WTC11 (cell line): ENCODE results near the gene ABI3. TPM values are rescaled to one million over a fixed set of nuclear protein-coding genes. Genes with fewer than 3 reads are reported as not detected.

Source experiments
- ATAC-seq: fragments of 200-7000 bp; cut with Tn5 transposase; 2 replicates; pipeline ENCODE4 v1.10.0; 2021; ENCODE audit warnings: mild to moderate bottlenecking, moderate library complexity
- Bru-seq: library from RNA; stranded (reverse); fragments of 400-500 nt; gene quantifications from one replicate; lab custom pipeline; 2021; lab: Mats Ljungman, UMichigan
- CTCF ChIA-PET: fragments of 300-600 bp; sonication (Branson Sonifier 250); formaldehyde crosslinking; loops from one replicate; lab custom pipeline; 2021; ENCODE audit warnings: antibody characterized with exemption; lab: Charles Lee
- POLR2A ChIA-PET: fragments of 350-600 bp; sonication (Branson Sonifier 250); formaldehyde crosslinking; loops from one replicate; lab custom pipeline; 2021; ENCODE audit warnings: antibody characterized with exemption; lab: Charles Lee
- DNase-seq: peaks from one replicate; pipeline ENCODE4 v3.0.0; 2021; ENCODE audit warnings: low spot score
- H3K27ac Mint-ChIP-seq: 2 replicates; pipeline ENCODE4 v1.8.0; 2021; ENCODE audit warnings: mixed read lengths
- H3K27me3 Mint-ChIP-seq: 2 replicates; pipeline ENCODE4 v1.8.0; 2021; ENCODE audit warnings: low read depth, mild to moderate bottlenecking, moderate library complexity, mixed read lengths
- H3K36me3 Mint-ChIP-seq: 2 replicates; pipeline ENCODE4 v1.8.0; 2021; ENCODE audit warnings: mixed read lengths
- H3K4me1 Mint-ChIP-seq: 2 replicates; pipeline ENCODE4 v1.8.0; 2022; ENCODE audit warnings: mixed read lengths
- H3K4me3 Mint-ChIP-seq: 2 replicates; pipeline ENCODE4 v1.8.0; 2021; ENCODE audit warnings: mild to moderate bottlenecking, moderate library complexity, mixed read lengths
- H3K9me3 Mint-ChIP-seq: 2 replicates; pipeline ENCODE4 v1.8.0; 2021; ENCODE audit warnings: mixed read lengths
- CREB1 ChIP-seq: sonication (generic); formaldehyde crosslinking; IDR thresholded peaks from 2 replicates; pipeline ENCODE4 v1.8.0; 2023; ENCODE audit warnings: mild to moderate bottlenecking, missing genetic modification reagents
- ELF4 ChIP-seq: sonication (generic); formaldehyde crosslinking; IDR thresholded peaks from 2 replicates; pipeline ENCODE4 v1.8.1; 2022; ENCODE audit warnings: low read depth, mild to moderate bottlenecking, moderate library complexity, missing genetic modification reagents
- EMX1 ChIP-seq: fragments of 250-450 bp; sonication (Bioruptor Pico); IDR thresholded peaks from 2 replicates; pipeline ENCODE4 v1.8.0; 2021; ENCODE audit warnings: mild to moderate bottlenecking
- FOXJ3 ChIP-seq: sonication (generic); formaldehyde crosslinking; IDR thresholded peaks from 2 replicates; pipeline ENCODE4 v1.9.0; 2021; ENCODE audit warnings: missing genetic modification reagents, mild to moderate bottlenecking, borderline replicate concordance
- FOXK1 ChIP-seq: sonication (generic); formaldehyde crosslinking; IDR thresholded peaks from 2 replicates; pipeline ENCODE4 v1.8.0; 2022; ENCODE audit warnings: mild to moderate bottlenecking, moderate library complexity, missing genetic modification reagents
- GTF2I ChIP-seq: fragments of 250-450 bp; sonication (Bioruptor Pico); conservative IDR thresholded peaks from 2 replicates; pipeline ENCODE4 v1.4.0; 2021; ENCODE audit warnings: mild to moderate bottlenecking
- JAZF1 ChIP-seq: fragments of 250-450 bp; sonication (Bioruptor Pico); IDR thresholded peaks from 2 replicates; pipeline ENCODE4 v1.9.0; 2021; ENCODE audit warnings: moderate library complexity, mild to moderate bottlenecking, inconsistent platforms
- MXD4 ChIP-seq: fragments of 250-450 bp; sonication (Bioruptor Pico); IDR thresholded peaks from 2 replicates; pipeline ENCODE4 v1.8.0; 2021; ENCODE audit warnings: mild to moderate bottlenecking, moderate library complexity, borderline replicate concordance
- NFATC4 ChIP-seq: fragments of 250-450 bp; sonication (Bioruptor Pico); IDR thresholded peaks from 2 replicates; pipeline ENCODE4 v1.9.0; 2021; ENCODE audit warnings: mild to moderate bottlenecking
- NFYB ChIP-seq: sonication (generic); formaldehyde crosslinking; conservative IDR thresholded peaks from 2 replicates; pipeline ENCODE4 v1.8.0; 2022; ENCODE audit warnings: low read depth, missing genetic modification reagents
- PRRX2 ChIP-seq: fragments of 250-450 bp; sonication (Bioruptor Pico); IDR thresholded peaks from 2 replicates; pipeline ENCODE4 v1.8.0; 2021; ENCODE audit warnings: mild to moderate bottlenecking
- RELA ChIP-seq: sonication (generic); formaldehyde crosslinking; IDR thresholded peaks from 2 replicates; pipeline ENCODE4 v1.8.1; 2022; ENCODE audit warnings: missing genetic modification reagents, mild to moderate bottlenecking, borderline replicate concordance
- SMAD3 ChIP-seq: sonication (generic); formaldehyde crosslinking; IDR thresholded peaks from 2 replicates; pipeline ENCODE4 v1.8.0; 2022; ENCODE audit warnings: missing genetic modification reagents, mild to moderate bottlenecking, borderline replicate concordance
- TEAD4 ChIP-seq: sonication (generic); formaldehyde crosslinking; IDR thresholded peaks from 2 replicates; pipeline ENCODE4 v1.8.0; 2022; ENCODE audit warnings: mild to moderate bottlenecking, missing genetic modification reagents
- ZNF138 ChIP-seq: sonication (generic); formaldehyde crosslinking; conservative IDR thresholded peaks from 2 replicates; pipeline ENCODE4 v1.8.1; 2022; ENCODE audit warnings: mild to moderate bottlenecking, moderate library complexity, missing genetic modification reagents
- ZNF423 ChIP-seq: fragments of 250-450 bp; sonication (Bioruptor Pico); IDR thresholded peaks from 2 replicates; pipeline ENCODE4 v2.1.2; 2022; ENCODE audit warnings: mild to moderate bottlenecking, moderate library complexity
- long read RNA-seq, 3 experiments: library from RNA in 1 of 3; library from capped mRNA in 1 of 3; library from polyadenylated mRNA in 1 of 3; unstranded in 2 of 3; stranded (forward) in 1 of 3; transcript quantifications; one replicate each; pipeline ENCODE4 v2.0.0, GENCODE V29; 2021
- total RNA-seq: library from RNA; stranded (reverse); gene quantifications from 3 replicates; pipeline ENCODE4 v1.2.3, GENCODE V29; 2021
- TF ChIP-seq, protein P1 (sequence below): sonication (generic); formaldehyde crosslinking; IDR thresholded peaks from 2 replicates; pipeline ENCODE4 v1.8.1; 2022; ENCODE audit warnings: missing genetic modification reagents, borderline replicate concordance
- TF ChIP-seq, protein P2 (sequence below): sonication (generic); formaldehyde crosslinking; IDR thresholded peaks from 2 replicates; pipeline ENCODE4 v1.8.0; 2022; ENCODE audit warnings: mild to moderate bottlenecking, missing genetic modification reagents
- TF ChIP-seq, protein P3 (sequence below): sonication (generic); formaldehyde crosslinking; conservative IDR thresholded peaks from 2 replicates; pipeline ENCODE4 v1.8.1; 2022; ENCODE audit warnings: mild to moderate bottlenecking, missing genetic modification reagents
- TF ChIP-seq, protein P4 (sequence below): sonication (generic); formaldehyde crosslinking; IDR thresholded peaks from 2 replicates; pipeline ENCODE4 v1.8.1; 2023; ENCODE audit warnings: mild to moderate bottlenecking, missing genetic modification reagents, moderate library complexity
- TF ChIP-seq, protein P5 (sequence below): sonication (generic); formaldehyde crosslinking; IDR thresholded peaks from 2 replicates; pipeline ENCODE4 v1.8.1; 2022; ENCODE audit warnings: mild to moderate bottlenecking, moderate library complexity, missing genetic modification reagents
- TF ChIP-seq, protein P6 (sequence below): sonication (generic); formaldehyde crosslinking; conservative IDR thresholded peaks from 2 replicates; pipeline ENCODE4 v1.8.1; 2023; ENCODE audit warnings: mild to moderate bottlenecking, low read depth, missing genetic modification reagents, moderate library complexity

ABI3 gene, protein sequence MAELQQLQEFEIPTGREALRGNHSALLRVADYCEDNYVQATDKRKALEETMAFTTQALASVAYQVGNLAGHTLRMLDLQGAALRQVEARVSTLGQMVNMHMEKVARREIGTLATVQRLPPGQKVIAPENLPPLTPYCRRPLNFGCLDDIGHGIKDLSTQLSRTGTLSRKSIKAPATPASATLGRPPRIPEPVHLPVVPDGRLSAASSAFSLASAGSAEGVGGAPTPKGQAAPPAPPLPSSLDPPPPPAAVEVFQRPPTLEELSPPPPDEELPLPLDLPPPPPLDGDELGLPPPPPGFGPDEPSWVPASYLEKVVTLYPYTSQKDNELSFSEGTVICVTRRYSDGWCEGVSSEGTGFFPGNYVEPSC
- 1.2 to 1.6 TPM (median 1.5 TPM) in 3 replicates for total RNA-seq
- percentile 28 among the genes with signal in this experiment for Bru-seq, nascent RNA
- long read RNA-seq, experiment 1, partial matches to known transcripts = 0 of 4 reads
- long read RNA-seq, experiment 1, other reads (novel, unspliced or antisense) = 1 of 4 reads
- long read RNA-seq, experiment 2, partial matches to known transcripts = 2 of 3 reads
- long read RNA-seq, experiment 2, other reads (novel, unspliced or antisense) = 1 of 3 reads
- long read RNA-seq, experiment 3, partial matches to known transcripts = 1 of 6 reads
- long read RNA-seq, experiment 3, other reads (novel, unspliced or antisense) = 1 of 6 reads

DNA sequence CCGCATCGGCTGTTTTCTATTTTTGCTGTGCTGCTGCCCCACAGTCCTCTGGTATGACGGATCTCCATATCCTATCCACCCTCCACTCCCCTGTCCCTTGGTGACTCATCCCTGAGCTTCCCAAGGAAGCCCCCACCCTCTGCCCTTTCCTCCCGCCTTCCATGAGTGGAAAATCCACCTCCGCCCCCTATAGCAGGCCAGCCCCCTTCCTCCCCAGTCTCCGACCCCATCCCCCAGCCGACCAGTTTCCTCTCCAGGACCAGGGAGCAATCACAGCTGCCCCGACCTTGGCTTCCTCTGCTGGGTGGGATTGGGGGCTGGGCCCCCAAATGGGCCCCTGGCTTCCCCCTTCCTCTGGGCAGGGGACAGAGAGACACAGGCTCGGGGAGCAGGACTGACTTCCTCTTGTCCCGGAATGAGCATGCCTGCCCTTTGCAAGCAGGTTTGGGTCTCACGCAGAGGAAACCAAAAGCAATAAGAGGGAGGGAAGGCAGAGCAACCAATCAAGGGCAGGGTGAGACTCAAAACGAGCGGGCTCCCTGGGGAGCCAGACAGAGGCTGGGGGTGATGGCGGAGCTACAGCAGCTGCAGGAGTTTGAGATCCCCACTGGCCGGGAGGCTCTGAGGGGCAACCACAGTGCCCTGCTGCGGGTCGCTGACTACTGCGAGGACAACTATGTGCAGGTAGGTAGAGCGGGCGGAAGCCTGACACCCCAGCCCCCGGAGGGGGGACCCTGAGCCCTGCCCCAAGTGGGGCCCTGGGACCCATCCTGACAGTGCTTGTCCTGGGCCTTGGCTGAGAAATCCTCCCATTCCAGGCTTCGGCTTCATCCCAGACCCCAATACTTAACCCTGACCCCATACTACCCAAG, at the start of gene ABI3, which contains the start of gene GNGT2:
ABI3 (plus strand) TSS at position 550 of the 872 bp plus-strand sequence; CDS start at position 568, 18 bp downstream.
GNGT2 (minus strand) TSS at position 417 of the 872 bp plus-strand sequence. CDS start 3,152 bp downstream, outside the sequence.
- Mint-ChIP-seq H3K4me1 (peaks cover 37% of the 10 kb centered on the region), H3K9me3 (no peaks in the 10 kb centered on the region), H3K36me3 (no peaks in the 10 kb centered on the region), H3K27ac (no peak within 1 kb of the TSS; the same call in 1 of the 2 replicates), H3K27me3 (peaks cover 15% of the 10 kb centered on the region; the same call in 1 of the 2 replicates), H3K4me3 (peak within 1 kb of the TSS; percentile 20)
- TF ChIP-seq CREB1 (CRISPR knock-in tag) (no peak), NFATC4 (CRISPR knock-in tag) (no peak), SMAD3 (CRISPR knock-in tag) (no peak), ZNF423 (CRISPR knock-in tag) (peak; percentile 29; the same call in 1 of the 2 replicates), GTF2I (CRISPR knock-in tag) (no peak)
- TF ChIP-seq, protein P1, sequence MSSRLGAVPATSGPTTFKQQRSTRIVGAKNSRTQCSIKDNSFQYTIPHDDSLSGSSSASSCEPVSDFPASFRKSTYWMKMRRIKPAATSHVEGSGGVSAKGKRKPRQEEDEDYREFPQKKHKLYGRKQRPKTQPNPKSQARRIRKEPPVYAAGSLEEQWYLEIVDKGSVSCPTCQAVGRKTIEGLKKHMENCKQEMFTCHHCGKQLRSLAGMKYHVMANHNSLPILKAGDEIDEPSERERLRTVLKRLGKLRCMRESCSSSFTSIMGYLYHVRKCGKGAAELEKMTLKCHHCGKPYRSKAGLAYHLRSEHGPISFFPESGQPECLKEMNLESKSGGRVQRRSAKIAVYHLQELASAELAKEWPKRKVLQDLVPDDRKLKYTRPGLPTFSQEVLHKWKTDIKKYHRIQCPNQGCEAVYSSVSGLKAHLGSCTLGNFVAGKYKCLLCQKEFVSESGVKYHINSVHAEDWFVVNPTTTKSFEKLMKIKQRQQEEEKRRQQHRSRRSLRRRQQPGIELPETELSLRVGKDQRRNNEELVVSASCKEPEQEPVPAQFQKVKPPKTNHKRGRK (CRISPR knock-in tag) = no peak
- peak; percentile 23 for DNase-seq
- peak; percentile 57 for ATAC-seq
- ChIA-PET CTCF (interaction anchor here (0.6 to 1.8 kb wide), 6 partner anchors 10 to 326 kb away, joined by 3 to 4 read pairs (median 4); no protein-coding TSS in a partner anchor), POLR2A (no interaction called here)

DNA sequence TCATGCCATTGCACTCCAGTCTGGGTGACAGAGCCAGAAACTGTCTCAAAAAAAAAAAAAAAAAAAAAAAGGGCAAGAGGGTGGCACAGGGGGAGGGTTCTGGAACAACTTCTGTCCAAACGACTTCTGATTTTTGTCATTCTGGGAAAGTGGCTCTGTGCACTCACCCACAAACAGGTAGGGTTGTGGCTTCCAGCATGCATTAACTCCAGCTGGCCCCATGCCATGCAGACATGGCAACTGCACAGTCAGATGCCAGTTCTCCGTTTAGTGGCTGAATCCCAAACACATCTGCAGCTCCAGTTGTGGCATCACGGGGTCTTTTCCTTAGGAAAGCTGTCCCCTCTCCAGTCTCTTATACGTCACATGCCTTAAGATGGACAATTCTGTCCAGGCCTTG, 47.6 kb upstream of the ABI3 start:
- H3K27me3 Mint-ChIP-seq = peaks cover 16% of the 10 kb centered on the region

More for the DNA sequence above, 47.6 kb upstream of the ABI3 start:
- Mint-ChIP-seq H3K27ac (no peak overlapping the region), H3K4me1 (0 out of 2 replicates have a peak, but pooled peaks cover 3% of the 10 kb centered on the region), H3K4me3 (no peak overlapping the region), H3K9me3 (no peaks in the 10 kb centered on the region), H3K36me3 (no peaks in the 10 kb centered on the region)
- ChIA-PET CTCF (interaction anchor here (0.6 kb wide), 1 partner anchor 69 kb away, joined by 6 read pairs; no protein-coding TSS in a partner anchor), POLR2A (no interaction called here)
- TF ChIP-seq, protein P2, sequence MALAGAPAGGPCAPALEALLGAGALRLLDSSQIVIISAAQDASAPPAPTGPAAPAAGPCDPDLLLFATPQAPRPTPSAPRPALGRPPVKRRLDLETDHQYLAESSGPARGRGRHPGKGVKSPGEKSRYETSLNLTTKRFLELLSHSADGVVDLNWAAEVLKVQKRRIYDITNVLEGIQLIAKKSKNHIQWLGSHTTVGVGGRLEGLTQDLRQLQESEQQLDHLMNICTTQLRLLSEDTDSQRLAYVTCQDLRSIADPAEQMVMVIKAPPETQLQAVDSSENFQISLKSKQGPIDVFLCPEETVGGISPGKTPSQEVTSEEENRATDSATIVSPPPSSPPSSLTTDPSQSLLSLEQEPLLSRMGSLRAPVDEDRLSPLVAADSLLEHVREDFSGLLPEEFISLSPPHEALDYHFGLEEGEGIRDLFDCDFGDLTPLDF (CRISPR knock-in tag) = no peak
- TF ChIP-seq ZNF138 (CRISPR knock-in tag) (no peak), FOXK1 (CRISPR knock-in tag) (no peak), PRRX2 (no peak), JAZF1 (no peak), RELA (CRISPR knock-in tag) (no peak), FOXJ3 (CRISPR knock-in tag) (no peak), NFATC4 (CRISPR knock-in tag) (no peak), ELF4 (CRISPR knock-in tag) (no peak), EMX1 (CRISPR knock-in tag) (no peak), CREB1 (CRISPR knock-in tag) (no peak), NFYB (CRISPR knock-in tag) (no peak), MXD4 (CRISPR knock-in tag) (no peak), GTF2I (CRISPR knock-in tag) (no peak), TEAD4 (CRISPR knock-in tag) (no peak)
- TF ChIP-seq, protein P3, sequence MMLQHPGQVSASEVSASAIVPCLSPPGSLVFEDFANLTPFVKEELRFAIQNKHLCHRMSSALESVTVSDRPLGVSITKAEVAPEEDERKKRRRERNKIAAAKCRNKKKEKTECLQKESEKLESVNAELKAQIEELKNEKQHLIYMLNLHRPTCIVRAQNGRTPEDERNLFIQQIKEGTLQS (CRISPR knock-in tag) = no peak
- TF ChIP-seq, protein P4, sequence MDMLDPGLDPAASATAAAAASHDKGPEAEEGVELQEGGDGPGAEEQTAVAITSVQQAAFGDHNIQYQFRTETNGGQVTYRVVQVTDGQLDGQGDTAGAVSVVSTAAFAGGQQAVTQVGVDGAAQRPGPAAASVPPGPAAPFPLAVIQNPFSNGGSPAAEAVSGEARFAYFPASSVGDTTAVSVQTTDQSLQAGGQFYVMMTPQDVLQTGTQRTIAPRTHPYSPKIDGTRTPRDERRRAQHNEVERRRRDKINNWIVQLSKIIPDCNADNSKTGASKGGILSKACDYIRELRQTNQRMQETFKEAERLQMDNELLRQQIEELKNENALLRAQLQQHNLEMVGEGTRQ (CRISPR knock-in tag) = no peak
- TF ChIP-seq, protein P5, sequence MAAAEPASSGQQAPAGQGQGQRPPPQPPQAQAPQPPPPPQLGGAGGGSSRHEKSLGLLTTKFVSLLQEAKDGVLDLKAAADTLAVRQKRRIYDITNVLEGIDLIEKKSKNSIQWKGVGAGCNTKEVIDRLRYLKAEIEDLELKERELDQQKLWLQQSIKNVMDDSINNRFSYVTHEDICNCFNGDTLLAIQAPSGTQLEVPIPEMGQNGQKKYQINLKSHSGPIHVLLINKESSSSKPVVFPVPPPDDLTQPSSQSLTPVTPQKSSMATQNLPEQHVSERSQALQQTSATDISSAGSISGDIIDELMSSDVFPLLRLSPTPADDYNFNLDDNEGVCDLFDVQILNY (CRISPR knock-in tag) = no peak
- TF ChIP-seq, protein P6, sequence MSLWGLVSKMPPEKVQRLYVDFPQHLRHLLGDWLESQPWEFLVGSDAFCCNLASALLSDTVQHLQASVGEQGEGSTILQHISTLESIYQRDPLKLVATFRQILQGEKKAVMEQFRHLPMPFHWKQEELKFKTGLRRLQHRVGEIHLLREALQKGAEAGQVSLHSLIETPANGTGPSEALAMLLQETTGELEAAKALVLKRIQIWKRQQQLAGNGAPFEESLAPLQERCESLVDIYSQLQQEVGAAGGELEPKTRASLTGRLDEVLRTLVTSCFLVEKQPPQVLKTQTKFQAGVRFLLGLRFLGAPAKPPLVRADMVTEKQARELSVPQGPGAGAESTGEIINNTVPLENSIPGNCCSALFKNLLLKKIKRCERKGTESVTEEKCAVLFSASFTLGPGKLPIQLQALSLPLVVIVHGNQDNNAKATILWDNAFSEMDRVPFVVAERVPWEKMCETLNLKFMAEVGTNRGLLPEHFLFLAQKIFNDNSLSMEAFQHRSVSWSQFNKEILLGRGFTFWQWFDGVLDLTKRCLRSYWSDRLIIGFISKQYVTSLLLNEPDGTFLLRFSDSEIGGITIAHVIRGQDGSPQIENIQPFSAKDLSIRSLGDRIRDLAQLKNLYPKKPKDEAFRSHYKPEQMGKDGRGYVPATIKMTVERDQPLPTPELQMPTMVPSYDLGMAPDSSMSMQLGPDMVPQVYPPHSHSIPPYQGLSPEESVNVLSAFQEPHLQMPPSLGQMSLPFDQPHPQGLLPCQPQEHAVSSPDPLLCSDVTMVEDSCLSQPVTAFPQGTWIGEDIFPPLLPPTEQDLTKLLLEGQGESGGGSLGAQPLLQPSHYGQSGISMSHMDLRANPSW (CRISPR knock-in tag) = no peak
- no peak for DNase-seq
- no peak for ATAC-seq
